NCI-H2227 (cell line): ENCODE data around the gene KIAA1671.

Experiments
- DNase-seq: peaks from one replicate; lab custom pipeline; 2025; ENCODE audit not compliant: unreplicated experiment; lab: John Stamatoyannopoulos, UW

Gene KIAA1671

GRCh38 chr22:25061605-25062376, 109.3 kb downstream of the KIAA1671 start:
- no peak for DNase-seq

- DNase-seq: no peak
These were observed 110.0 kb downstream of the KIAA1671 start for GRCh38 chr22:25062386-25063085.

- no peak for DNase-seq
These were observed 112.5 kb downstream of the KIAA1671 start for GRCh38 chr22:25064894-25065560.

GRCh38 chr22:25066861-25067435, 114.4 kb downstream of the KIAA1671 start:
- DNase-seq: no peak

GRCh38 chr22:25067851-25068421, 115.4 kb downstream of the KIAA1671 start:
- peak; percentile 14 for DNase-seq

GRCh38 chr22:25068707-25069106, 116.2 kb downstream of the KIAA1671 start:
- no peak for DNase-seq

GRCh38 chr22:25069426-25069757, 116.9 kb downstream of the KIAA1671 start:
- DNase-seq: no peak

- peak; percentile 15 for DNase-seq
These were observed 117.4 kb downstream of the KIAA1671 start for GRCh38 chr22:25069758-25070481.

GRCh38 chr22:25070956-25071355, 118.4 kb downstream of the KIAA1671 start:
- DNase-seq: no peak

GRCh38 chr22:25071720-25072119, 119.2 kb downstream of the KIAA1671 start:
- no peak for DNase-seq

- no peak for DNase-seq
These were observed 119.9 kb downstream of the KIAA1671 start for GRCh38 chr22:25072406-25072805.

GRCh38 chr22:25076336-25076735, 123.8 kb downstream of the KIAA1671 start:
- DNase-seq: no peak

- DNase-seq: no peak
These were observed 124.5 kb downstream of the KIAA1671 start for GRCh38 chr22:25077056-25077455.

- no peak for DNase-seq
These were observed 125.4 kb downstream of the KIAA1671 start for GRCh38 chr22:25077964-25078363.

GRCh38 chr22:25078591-25078990, 126.1 kb downstream of the KIAA1671 start:
- DNase-seq: no peak

- no peak for DNase-seq
These were observed 128.3 kb downstream of the KIAA1671 start for GRCh38 chr22:25080855-25081254.

- peak; percentile 23 for DNase-seq
These were observed 128.9 kb downstream of the KIAA1671 start for GRCh38 chr22:25081409-25081824.

GRCh38 chr22:25082096-25082495, 129.6 kb downstream of the KIAA1671 start:
- no peak for DNase-seq

- no peak for DNase-seq
These were observed 130.7 kb downstream of the KIAA1671 start for GRCh38 chr22:25083056-25083806.

GRCh38 chr22:25083807-25084200, 131.3 kb downstream of the KIAA1671 start:
- no peak for DNase-seq
